PC-3 (cell line): ENCODE results near the gene TBC1D5.

Source experiments
- EZH2 ChIP-seq: fragments of 300-600 bp; sonication (generic); IDR thresholded peaks from one replicate; pipeline ENCODE4 v1.6.1; 2017; ENCODE audit warnings: antibody characterized with exemption, mild to moderate bottlenecking, low read length; ENCODE audit not compliant: unreplicated experiment
- TF ChIP-seq, protein P1 (sequence below): fragments of 300-600 bp; sonication (generic); conservative IDR thresholded peaks from 2 replicates; pipeline ENCODE4 v1.5.1; 2017; ENCODE audit warnings: antibody characterized with exemption, low read depth, mild to moderate bottlenecking, low read length

DNA sequence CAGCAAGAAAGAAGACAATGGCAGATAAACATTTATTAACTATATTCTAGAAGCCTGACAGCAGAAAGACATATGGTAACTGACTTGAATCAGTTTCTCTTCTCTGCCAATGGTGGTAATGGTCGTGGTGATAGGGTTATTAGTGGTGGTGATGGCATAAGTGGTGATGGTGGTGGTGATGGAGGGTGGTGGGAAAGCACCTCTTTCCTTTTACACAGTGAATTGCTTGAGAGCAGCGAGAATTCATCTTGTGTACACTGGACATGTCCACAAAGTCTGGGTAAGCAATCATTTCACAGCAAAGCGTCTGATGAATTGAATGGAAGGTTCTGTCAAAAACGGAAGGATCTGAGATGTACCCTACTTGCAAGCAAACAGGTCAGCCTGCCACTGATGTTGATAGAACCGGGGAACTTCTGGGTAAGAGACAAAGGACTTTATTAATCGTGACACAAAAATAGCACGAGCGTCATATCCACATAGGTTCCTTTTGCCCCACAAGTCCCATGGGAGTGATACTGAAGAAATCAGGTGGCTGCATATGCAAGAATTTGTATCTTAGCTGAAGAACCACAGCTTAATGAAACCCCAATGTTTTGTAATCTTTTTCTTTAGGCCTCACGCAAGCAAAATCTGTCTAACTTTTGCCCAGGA, 23.5 kb upstream of the TBC1D5 start:
- TF ChIP-seq, protein P1, sequence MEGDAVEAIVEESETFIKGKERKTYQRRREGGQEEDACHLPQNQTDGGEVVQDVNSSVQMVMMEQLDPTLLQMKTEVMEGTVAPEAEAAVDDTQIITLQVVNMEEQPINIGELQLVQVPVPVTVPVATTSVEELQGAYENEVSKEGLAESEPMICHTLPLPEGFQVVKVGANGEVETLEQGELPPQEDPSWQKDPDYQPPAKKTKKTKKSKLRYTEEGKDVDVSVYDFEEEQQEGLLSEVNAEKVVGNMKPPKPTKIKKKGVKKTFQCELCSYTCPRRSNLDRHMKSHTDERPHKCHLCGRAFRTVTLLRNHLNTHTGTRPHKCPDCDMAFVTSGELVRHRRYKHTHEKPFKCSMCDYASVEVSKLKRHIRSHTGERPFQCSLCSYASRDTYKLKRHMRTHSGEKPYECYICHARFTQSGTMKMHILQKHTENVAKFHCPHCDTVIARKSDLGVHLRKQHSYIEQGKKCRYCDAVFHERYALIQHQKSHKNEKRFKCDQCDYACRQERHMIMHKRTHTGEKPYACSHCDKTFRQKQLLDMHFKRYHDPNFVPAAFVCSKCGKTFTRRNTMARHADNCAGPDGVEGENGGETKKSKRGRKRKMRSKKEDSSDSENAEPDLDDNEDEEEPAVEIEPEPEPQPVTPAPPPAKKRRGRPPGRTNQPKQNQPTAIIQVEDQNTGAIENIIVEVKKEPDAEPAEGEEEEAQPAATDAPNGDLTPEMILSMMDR: no peak
- no peak for TF ChIP-seq EZH2
